Breast epithelium (tissue), 3 donors: ENCODE measurements around the gene FZD8.
"Not testable (repeated sequence)": the region's sequence is repeated elsewhere in the genome, so short reads cannot be mapped to it uniquely, and the experiment has no call there.

Experiments used
- POLR2AphosphoS5 ChIP-seq, 3 donors: sonication (generic); formaldehyde crosslinking; IDR thresholded peaks; one replicate each; pipeline ENCODE4 v1.6.1; 2017; ENCODE audit warnings: antibody characterized with exemption in 3 of 3
- TF ChIP-seq, protein P1 (sequence below), 3 donors: fragments of 450-650 bp; IDR thresholded peaks; one replicate each; pipeline ENCODE4 v1.5.1; 2016 to 2017; ENCODE audit warnings: antibody characterized with exemption in 3 of 3, mild to moderate bottlenecking in 3 of 3, moderate library complexity in 3 of 3

DNA sequence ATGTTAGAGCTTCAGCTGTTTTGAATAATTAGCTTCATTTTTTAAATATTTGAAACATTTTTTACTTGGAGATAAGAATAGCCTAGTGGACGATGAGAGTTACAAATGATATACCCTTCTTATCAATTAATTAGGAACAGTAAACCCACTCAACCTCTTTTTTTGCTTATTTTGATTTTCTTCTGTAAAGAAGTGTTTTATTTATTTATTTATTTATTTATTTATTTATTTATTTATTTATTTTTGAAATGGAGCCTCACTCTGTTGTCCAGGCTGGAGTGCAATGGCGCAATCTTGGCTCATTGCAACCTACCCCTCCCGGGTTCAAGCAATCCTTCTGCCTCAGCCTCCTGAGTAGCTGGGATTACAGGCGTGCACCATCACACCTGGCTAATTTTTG, 43.8 kb upstream of the FZD8 start:
- TF ChIP-seq, protein P1, sequence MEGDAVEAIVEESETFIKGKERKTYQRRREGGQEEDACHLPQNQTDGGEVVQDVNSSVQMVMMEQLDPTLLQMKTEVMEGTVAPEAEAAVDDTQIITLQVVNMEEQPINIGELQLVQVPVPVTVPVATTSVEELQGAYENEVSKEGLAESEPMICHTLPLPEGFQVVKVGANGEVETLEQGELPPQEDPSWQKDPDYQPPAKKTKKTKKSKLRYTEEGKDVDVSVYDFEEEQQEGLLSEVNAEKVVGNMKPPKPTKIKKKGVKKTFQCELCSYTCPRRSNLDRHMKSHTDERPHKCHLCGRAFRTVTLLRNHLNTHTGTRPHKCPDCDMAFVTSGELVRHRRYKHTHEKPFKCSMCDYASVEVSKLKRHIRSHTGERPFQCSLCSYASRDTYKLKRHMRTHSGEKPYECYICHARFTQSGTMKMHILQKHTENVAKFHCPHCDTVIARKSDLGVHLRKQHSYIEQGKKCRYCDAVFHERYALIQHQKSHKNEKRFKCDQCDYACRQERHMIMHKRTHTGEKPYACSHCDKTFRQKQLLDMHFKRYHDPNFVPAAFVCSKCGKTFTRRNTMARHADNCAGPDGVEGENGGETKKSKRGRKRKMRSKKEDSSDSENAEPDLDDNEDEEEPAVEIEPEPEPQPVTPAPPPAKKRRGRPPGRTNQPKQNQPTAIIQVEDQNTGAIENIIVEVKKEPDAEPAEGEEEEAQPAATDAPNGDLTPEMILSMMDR (IDR thresholded peaks at IDR 0.05) = not testable (repeated sequence)
- TF ChIP-seq POLR2AphosphoS5 (IDR thresholded peaks at IDR 0.05) = not testable (repeated sequence)
